GDM1 (cell line): ENCODE results near the gene RTN4R.
"Not testable (repeated sequence)": the region's sequence is repeated elsewhere in the genome, so short reads cannot be mapped to it uniquely, and the experiment has no call there.

Experiments
- DNase-seq: peaks from one replicate; lab custom pipeline; 2025; lab: John Stamatoyannopoulos, UW

Gene RTN4R

GRCh38 chr22:20286784-20287423 lies 18.8 kb upstream of the RTN4R start:
- DNase-seq: not testable (repeated sequence)

GRCh38 chr22:20286312-20286660 lies 18.2 kb upstream of the RTN4R start:
- not testable (repeated sequence) for DNase-seq

- peak; percentile 32 for DNase-seq
Measured at GRCh38 chr22:20285473-20286311, 17.6 kb upstream of the RTN4R start.

DNA sequence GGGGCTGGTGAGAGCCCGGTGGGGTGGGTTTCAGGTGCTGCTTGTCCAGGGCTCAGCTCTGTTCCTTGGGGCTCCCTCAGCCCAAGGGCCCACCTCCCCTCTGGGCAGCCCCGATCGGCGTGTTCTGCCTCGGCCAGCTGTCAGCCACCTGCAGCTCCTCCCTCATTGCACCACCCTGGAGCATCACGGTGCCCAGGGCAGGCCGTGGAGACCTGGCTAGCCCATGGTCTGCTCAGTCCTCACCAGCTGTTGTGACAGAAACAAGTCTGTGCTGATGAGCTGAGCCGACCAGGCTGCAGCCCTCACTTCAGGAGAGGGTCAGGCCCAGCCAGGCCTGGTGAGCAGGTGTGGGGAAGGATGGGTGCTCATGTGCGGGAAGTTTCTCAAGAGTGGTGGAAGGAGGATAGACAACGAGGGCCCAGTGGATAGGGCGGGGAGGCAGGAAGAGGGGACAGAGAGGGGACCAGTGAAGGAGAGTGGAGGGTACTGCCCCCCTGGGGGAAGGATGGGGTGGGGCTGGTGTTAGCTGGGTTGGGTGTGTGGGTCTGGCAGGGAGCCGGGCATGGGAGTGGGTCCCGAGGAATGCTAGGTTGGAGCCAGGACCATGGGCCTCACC lies 16.5 kb upstream of the RTN4R start:
- no peak for DNase-seq

DNA sequence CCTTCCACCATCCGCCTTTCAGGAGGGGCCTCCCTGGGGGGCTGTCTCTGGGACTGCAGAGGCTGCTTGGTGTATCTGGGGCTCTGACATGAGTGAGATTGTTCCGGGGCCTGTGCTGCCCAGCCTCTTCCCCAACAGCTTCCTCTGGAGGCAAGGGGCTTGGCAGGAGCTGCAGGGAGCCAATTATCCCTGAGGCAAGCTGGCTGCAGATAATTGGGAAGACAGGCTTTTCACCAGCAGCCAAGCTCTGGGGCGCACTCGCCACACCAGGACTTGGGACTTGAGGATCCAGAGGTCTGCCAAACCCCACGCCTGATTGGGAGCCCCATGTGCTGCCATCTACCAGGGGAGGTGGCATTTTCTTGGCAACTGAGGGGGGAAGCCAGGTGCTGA lies 15.6 kb upstream of the RTN4R start:
- no peak for DNase-seq

DNA sequence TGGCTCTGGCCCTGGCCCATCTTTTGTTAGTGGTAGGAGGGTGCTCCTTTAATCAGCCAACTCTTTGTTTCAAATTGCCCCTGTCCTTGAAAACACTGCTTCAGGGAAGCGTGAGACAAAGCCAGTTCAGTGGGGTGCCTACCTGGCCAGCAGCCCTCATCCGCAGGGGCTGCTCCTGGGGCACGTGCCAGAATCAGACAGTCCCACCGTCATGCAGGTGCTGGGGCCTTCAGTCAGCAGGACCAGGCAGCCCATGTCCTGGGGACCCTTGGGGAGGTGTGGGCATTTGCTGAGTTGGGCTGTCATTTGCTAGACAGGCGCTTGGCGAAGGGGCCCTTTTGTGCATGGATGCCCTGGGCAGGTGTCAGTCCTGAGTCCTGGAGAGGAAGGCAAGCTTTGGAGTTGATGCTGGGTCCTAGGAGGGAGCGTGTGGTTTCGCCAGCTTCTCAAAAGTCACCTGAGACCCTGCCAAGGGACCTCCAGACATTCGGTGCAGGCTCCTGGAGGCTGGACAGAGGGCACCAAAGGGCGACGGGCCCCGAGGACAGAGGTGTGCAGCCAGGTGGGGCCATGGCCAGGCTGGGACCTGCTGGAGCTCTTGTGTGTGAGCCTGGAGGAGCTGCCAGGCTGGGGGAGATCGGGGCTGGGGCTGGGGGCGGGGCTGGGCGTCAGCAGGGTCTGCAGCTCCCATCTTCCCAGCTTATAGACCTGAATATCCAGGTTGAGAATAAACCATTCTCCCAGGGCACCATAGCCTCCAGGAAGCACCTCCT lies 15.0 kb upstream of the RTN4R start:
- DNase-seq: no peak

DNA sequence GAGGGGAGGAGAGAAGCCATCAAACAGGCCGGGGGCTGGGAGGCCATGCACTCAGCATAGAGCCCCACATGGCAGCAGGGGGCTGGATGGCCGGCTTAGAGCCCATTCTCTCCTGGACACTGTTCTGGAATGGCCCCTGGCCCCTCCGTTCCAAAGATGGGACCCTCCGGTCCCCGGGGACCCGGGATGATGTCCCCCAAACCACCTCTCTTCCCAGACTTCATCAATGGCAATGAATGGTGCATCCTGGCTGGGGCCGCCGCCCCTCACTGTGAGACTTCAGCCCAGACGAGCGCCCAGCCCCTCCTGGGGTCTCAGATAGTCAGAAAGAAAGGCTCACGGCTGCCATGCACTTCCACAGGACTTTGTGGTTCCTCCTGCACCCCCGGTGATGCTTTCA lies 13.8 kb upstream of the RTN4R start:
- no peak for DNase-seq

GRCh38 chr22:20281473-20281872 lies 13.4 kb upstream of the RTN4R start:
- DNase-seq: not testable (repeated sequence)

- DNase-seq: no peak
Measured at GRCh38 chr22:20280866-20281265, 12.7 kb upstream of the RTN4R start.

DNA sequence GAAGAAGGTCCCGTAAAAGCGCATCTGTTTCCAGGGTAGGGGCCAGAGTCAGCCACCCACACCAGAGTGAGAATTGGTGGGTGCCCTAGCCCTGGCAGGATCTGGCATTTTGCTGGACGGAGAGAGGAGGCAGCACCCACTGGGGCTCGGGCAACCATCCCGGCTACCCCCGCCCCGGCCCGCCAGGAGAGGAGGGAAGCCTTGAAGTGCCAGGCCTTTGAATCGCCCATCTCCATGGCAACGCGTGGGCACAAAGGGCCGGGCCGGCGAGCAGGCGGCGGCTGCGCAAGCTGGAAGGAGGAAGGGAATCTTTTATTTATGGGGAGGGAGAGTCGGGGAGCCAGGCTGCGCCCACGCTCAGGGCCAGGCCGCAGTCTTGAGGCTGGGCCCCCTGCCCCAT lies 12.0 kb upstream of the RTN4R start:
- DNase-seq: not testable (repeated sequence)

- DNase-seq: no peak
Measured at GRCh38 chr22:20279662-20280134, 11.6 kb upstream of the RTN4R start.

GRCh38 chr22:20278726-20279490 lies 10.8 kb upstream of the RTN4R start:
- not testable (repeated sequence) for DNase-seq

GRCh38 chr22:20277936-20278635 lies 10.0 kb upstream of the RTN4R start:
- not testable (repeated sequence) for DNase-seq

DNA sequence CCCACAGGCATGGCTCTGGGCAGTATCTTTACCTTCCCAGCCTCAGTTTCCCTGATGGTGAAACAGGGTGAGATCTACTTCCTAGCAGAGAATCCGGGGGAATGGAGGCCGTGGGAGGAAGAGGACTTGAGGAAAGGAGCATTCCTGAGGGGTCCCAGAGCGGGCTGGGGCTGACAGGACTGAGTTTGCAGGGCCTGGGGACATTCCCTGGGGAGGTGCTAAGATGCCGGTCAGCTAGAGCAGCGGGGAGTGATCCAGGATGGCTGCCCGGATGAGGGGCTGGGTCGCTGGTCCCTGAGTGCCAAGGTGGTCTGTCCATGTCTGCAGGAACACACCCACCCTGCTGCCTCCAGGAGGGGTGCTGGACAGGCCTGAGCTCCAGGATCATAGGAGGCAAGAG lies 8.3 kb upstream of the RTN4R start:
- no peak for DNase-seq

- no peak for DNase-seq
Measured at GRCh38 chr22:20275836-20276235, 7.7 kb upstream of the RTN4R start.

- not testable (repeated sequence) for DNase-seq
Measured at GRCh38 chr22:20275325-20275724, 7.2 kb upstream of the RTN4R start.

GRCh38 chr22:20274374-20274773 lies 6.3 kb upstream of the RTN4R start:
- not testable (repeated sequence) for DNase-seq

GRCh38 chr22:20273758-20274181 lies 5.7 kb upstream of the RTN4R start:
- DNase-seq: no peak

DNA sequence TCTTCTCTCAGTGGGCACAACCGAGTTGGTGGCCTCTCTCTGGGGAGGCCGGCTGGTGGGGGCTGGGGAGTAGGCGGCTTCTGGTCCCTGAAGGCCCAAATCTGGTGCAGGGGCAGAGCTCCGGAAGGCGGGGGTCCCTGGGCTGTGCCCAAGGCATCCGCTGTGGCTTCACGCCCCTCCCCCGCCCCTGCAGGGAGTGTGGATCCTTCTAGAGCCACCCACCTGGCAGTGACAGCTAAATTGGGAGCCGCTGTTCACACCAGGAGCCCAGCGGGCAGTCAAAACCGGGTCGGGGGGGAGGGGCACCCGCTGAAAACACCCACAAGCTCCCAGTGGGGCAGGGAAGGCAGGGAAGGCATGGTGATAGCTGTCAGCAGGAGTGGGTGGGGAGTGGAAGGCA lies 4.6 kb upstream of the RTN4R start:
- no peak for DNase-seq

GRCh38 chr22:20272174-20272573 lies 4.1 kb upstream of the RTN4R start:
- no peak for DNase-seq
